ENCODE results near the gene GAL. TPM values are rescaled to one million over a fixed set of nuclear protein-coding genes. Genes with fewer than 3 reads are reported as not detected.
A peak's percentile ranks its signal among the peaks of the same experiment; 100 is the strongest.

The GAL gene
- total RNA-seq, 1 donor from 2014 or later, result not detected

- H3F3A ChIP-seq (ENCODE audit: low read depth), result peaks cover 23% of the 10 kb centered on the region
- H3K79me2 ChIP-seq (ENCODE audit: low read depth), result no peaks in the 10 kb centered on the region
- H3K36me3 ChIP-seq, result no peaks in the 10 kb centered on the region
- DNase-seq (ENCODE audit: low spot score), result no peak
- TF ChIP-seq EZH2 (IDR thresholded peaks at IDR 0.05) (no peak), EZH2phosphoT487 (IDR thresholded peaks at IDR 0.05) (no peak)
- TF ChIP-seq, protein P1, sequence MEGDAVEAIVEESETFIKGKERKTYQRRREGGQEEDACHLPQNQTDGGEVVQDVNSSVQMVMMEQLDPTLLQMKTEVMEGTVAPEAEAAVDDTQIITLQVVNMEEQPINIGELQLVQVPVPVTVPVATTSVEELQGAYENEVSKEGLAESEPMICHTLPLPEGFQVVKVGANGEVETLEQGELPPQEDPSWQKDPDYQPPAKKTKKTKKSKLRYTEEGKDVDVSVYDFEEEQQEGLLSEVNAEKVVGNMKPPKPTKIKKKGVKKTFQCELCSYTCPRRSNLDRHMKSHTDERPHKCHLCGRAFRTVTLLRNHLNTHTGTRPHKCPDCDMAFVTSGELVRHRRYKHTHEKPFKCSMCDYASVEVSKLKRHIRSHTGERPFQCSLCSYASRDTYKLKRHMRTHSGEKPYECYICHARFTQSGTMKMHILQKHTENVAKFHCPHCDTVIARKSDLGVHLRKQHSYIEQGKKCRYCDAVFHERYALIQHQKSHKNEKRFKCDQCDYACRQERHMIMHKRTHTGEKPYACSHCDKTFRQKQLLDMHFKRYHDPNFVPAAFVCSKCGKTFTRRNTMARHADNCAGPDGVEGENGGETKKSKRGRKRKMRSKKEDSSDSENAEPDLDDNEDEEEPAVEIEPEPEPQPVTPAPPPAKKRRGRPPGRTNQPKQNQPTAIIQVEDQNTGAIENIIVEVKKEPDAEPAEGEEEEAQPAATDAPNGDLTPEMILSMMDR (IDR thresholded peaks at IDR 0.05), result no peak
- H3K4me1 ChIP-seq, result peaks cover 50% of the 10 kb centered on the region
- no peak overlapping the region for H3K27ac ChIP-seq
- H3K9ac ChIP-seq, result no peak overlapping the region
- H4K20me1 ChIP-seq (ENCODE audit: low read depth), result peaks cover 7% of the 10 kb centered on the region
- H3K27ac Mint-ChIP-seq, result no peak overlapping the region
- peak overlapping the region; percentile 25 for H3K4me2 ChIP-seq
- H3K4me3 ChIP-seq, result no peak overlapping the region
- H3K4me3 Mint-ChIP-seq, result no peak overlapping the region
- peaks cover 15% of the 10 kb centered on the region for H3K27me3 Mint-ChIP-seq (ENCODE audit: insufficient read depth, low read depth)
- no peaks in the 10 kb centered on the region for H3K27me3 ChIP-seq
- peaks cover 12% of the 10 kb centered on the region for H3K9me3 Mint-ChIP-seq
- peaks cover 29% of the 10 kb centered on the region for H3K4me1 Mint-ChIP-seq
- no peak overlapping the region for H2AFZ ChIP-seq (replicated peaks)
- no peaks in the 10 kb centered on the region for H3K9me3 ChIP-seq (ENCODE audit: low read depth)
- no peaks in the 10 kb centered on the region for H3K36me3 Mint-ChIP-seq
These were observed 31.2 kb downstream of the GAL start for GRCh38 chr11:68715456-68716122.

- H3K4me1 ChIP-seq, result no peaks in the 10 kb centered on the region
- Mint-ChIP-seq H3K27me3 (ENCODE audit: insufficient read depth, low read depth) (peaks cover 8% of the 10 kb centered on the region), H3K4me3 (no peak overlapping the region), H3K27ac (no peak overlapping the region), H3K4me1 (peaks cover 4% of the 10 kb centered on the region), H3K9me3 (peaks cover 12% of the 10 kb centered on the region), H3K36me3 (no peaks in the 10 kb centered on the region)
- no peaks in the 10 kb centered on the region for H4K20me1 ChIP-seq (ENCODE audit: low read depth)
- no peak overlapping the region for H2AFZ ChIP-seq (replicated peaks)
- H3K9ac ChIP-seq, result no peak overlapping the region
- no peaks in the 10 kb centered on the region for H3F3A ChIP-seq (ENCODE audit: low read depth)
- H3K36me3 ChIP-seq, result no peaks in the 10 kb centered on the region
- H3K4me3 ChIP-seq, result no peak overlapping the region
- no peaks in the 10 kb centered on the region for H3K79me2 ChIP-seq (ENCODE audit: low read depth)
- no peak overlapping the region for H3K27ac ChIP-seq
- DNase-seq (ENCODE audit: low spot score), result no peak
- no peaks in the 10 kb centered on the region for H3K27me3 ChIP-seq
- TF ChIP-seq EZH2 (IDR thresholded peaks at IDR 0.05), result no peak
- H3K4me2 ChIP-seq, result no peak overlapping the region
- H3K9me3 ChIP-seq (ENCODE audit: low read depth), result no peaks in the 10 kb centered on the region
These were observed 36.7 kb downstream of the GAL start for GRCh38 chr11:68721075-68721474.

DNA sequence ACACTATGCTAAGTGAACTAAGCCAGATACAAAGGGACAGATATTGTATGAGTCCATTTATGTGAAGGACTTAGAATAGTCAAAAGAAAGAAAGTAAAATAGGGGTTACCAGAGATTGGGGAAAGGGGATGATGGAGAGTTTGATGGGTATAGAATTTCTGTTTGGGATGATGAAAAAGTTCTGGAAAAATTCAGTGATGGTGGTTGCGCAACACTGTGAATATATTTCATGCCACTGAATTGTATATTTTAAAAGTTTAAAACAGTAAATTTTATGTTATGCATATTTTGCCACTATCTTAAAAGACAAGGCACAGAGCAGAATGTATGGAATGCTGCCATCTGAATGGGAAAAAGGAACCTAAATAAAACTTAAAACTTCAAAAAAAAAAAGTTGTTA lies 37.8 kb downstream of the GAL start:
- H2AFZ ChIP-seq (replicated peaks), result no peak overlapping the region
- Mint-ChIP-seq H3K9me3 (peaks cover 12% of the 10 kb centered on the region), H3K4me1 (peaks cover 4% of the 10 kb centered on the region), H3K4me3 (no peak overlapping the region), H3K27ac (no peak overlapping the region), H3K27me3 (ENCODE audit: insufficient read depth, low read depth) (peaks cover 3% of the 10 kb centered on the region), H3K36me3 (no peaks in the 10 kb centered on the region)
- H3K4me3 ChIP-seq, result no peak overlapping the region
- H3K79me2 ChIP-seq (ENCODE audit: low read depth), result no peaks in the 10 kb centered on the region
- no peaks in the 10 kb centered on the region for H3K27me3 ChIP-seq
- TF ChIP-seq, protein P1 (IDR thresholded peaks at IDR 0.05), result no peak
- TF ChIP-seq EZH2 (IDR thresholded peaks at IDR 0.05), result no peak
- no peak for TF ChIP-seq EZH2phosphoT487 (IDR thresholded peaks at IDR 0.05)
- no peaks in the 10 kb centered on the region for H3K9me3 ChIP-seq (ENCODE audit: low read depth)
- no peaks in the 10 kb centered on the region for H3K36me3 ChIP-seq
- no peak for DNase-seq (ENCODE audit: low spot score)
- no peaks in the 10 kb centered on the region for H4K20me1 ChIP-seq (ENCODE audit: low read depth)
- H3K4me1 ChIP-seq, result no peaks in the 10 kb centered on the region
- H3F3A ChIP-seq (ENCODE audit: low read depth), result no peaks in the 10 kb centered on the region
- no peak overlapping the region for H3K4me2 ChIP-seq
- H3K9ac ChIP-seq, result no peak overlapping the region
- H3K27ac ChIP-seq, result no peak overlapping the region

DNA sequence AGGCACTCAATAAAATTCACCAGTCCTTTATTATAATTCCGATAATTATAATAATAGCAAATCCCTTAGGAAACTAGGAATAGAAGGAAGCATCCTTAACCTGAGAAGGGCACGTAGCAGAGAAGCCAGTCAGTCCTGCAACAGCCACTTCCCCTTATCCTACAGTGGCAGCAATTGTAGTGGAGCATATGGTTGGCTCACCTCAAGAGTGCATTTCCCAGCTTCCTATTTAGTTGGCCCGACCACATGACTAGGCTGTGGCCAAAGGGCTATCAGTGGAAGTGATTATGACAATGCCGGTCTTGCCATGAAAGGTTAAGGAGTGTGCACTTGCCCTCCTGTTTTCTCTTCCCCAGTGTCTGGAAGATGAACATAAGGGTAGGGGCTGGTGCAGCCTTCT lies 39.9 kb downstream of the GAL start:
- Histone ChIP-seq H3K4me2 (no peak overlapping the region), H3K27me3 (no peaks in the 10 kb centered on the region), H2AFZ (replicated peaks) (no peak overlapping the region), H3K4me3 (no peak overlapping the region), H3K79me2 (ENCODE audit: low read depth) (no peaks in the 10 kb centered on the region), H3F3A (ENCODE audit: low read depth) (no peaks in the 10 kb centered on the region), H3K9me3 (ENCODE audit: low read depth) (no peaks in the 10 kb centered on the region), H3K9ac (no peak overlapping the region), H3K4me1 (no peaks in the 10 kb centered on the region), H3K27ac (no peak overlapping the region), H4K20me1 (ENCODE audit: low read depth) (no peaks in the 10 kb centered on the region), H3K36me3 (no peaks in the 10 kb centered on the region)
- H3K36me3 Mint-ChIP-seq, result no peaks in the 10 kb centered on the region
- peaks cover 6% of the 10 kb centered on the region for H3K27me3 Mint-ChIP-seq (ENCODE audit: insufficient read depth, low read depth)
- no peak overlapping the region for H3K4me3 Mint-ChIP-seq
- no peak for DNase-seq (ENCODE audit: low spot score)
- H3K4me1 Mint-ChIP-seq, result peaks cover 4% of the 10 kb centered on the region
- H3K9me3 Mint-ChIP-seq, result peaks cover 8% of the 10 kb centered on the region
- TF ChIP-seq EZH2 (IDR thresholded peaks at IDR 0.05) (no peak), EZH2phosphoT487 (IDR thresholded peaks at IDR 0.05) (no peak)
- TF ChIP-seq, protein P1 (IDR thresholded peaks at IDR 0.05), result no peak
- no peak overlapping the region for H3K27ac Mint-ChIP-seq

All from neural progenitor cell (in vitro differentiated cells).